HG03135 (cell line): ENCODE results near the gene NFKBIZ.

Experiments used
- ATAC-seq: cut with Tn5 transposase; IDR thresholded peaks from one replicate; pipeline ENCODE4 v1.9.1; 2021; ENCODE audit warnings: mild to moderate bottlenecking, moderate library complexity; ENCODE audit not compliant: unreplicated experiment

NFKBIZ gene

DNA sequence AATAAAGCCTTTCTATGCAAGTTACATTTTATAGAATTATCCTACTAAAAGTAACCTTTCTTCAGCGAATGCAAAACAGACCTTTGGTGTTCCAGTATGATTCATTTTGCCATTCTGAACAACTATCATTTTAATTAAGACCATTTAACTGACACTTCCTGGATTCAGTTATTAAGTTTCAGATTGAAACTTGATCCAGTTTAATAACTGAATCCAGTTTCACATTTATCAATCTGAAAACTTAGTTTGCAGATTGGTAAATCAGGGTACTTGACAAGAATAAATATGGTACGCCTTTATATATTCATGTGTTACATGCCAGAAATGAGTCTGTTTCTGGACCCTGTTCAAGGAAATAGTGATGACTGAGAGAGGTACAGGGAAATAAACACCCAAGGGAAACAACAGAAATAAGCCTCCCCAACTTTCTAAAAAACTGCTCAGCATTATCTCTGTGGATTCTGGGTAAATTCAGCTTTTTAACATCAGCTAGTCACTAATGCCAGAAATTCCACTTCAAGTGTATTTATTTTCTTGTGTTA is 23.3 kb upstream of the NFKBIZ start:
- ATAC-seq = no peak

- ATAC-seq = peak; percentile 87
Measured at GRCh38 chr3:101827211-101828174, 21.8 kb upstream of the NFKBIZ start.

GRCh38 chr3:101828276-101828675 is 21.0 kb upstream of the NFKBIZ start:
- ATAC-seq = no peak

GRCh38 chr3:101828691-101829436 is 20.4 kb upstream of the NFKBIZ start:
- peak; percentile 49 for ATAC-seq

- peak; percentile 3 for ATAC-seq
Measured at GRCh38 chr3:101829437-101829830, 19.9 kb upstream of the NFKBIZ start.

DNA sequence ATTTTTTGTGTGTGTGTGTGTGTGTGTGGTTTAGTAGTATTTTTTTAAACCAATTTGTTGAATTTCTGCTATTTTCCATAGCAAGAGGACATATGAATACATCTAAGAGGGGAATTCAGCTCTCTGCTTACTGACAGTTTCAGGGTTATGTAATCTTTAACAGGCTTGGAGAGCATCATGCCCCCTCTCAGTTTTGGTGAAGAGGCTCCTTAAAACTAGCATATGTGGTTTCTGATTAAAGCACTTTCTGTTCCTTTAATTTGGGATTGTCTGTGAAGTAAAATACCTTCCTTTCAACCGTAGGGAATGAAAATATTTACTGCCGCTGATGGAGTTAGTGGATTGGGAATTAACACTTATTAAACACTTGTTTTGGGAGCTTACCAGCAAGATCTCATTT is 19.4 kb upstream of the NFKBIZ start:
- no peak for ATAC-seq

- ATAC-seq = no peak
Measured at GRCh38 chr3:101833446-101833974, 15.8 kb upstream of the NFKBIZ start.

- no peak for ATAC-seq
Measured at GRCh38 chr3:101835676-101836075, 13.6 kb upstream of the NFKBIZ start.

GRCh38 chr3:101836160-101836559 is 13.2 kb upstream of the NFKBIZ start:
- no peak for ATAC-seq

- no peak for ATAC-seq
Measured at GRCh38 chr3:101836652-101837598, 12.4 kb upstream of the NFKBIZ start.

DNA sequence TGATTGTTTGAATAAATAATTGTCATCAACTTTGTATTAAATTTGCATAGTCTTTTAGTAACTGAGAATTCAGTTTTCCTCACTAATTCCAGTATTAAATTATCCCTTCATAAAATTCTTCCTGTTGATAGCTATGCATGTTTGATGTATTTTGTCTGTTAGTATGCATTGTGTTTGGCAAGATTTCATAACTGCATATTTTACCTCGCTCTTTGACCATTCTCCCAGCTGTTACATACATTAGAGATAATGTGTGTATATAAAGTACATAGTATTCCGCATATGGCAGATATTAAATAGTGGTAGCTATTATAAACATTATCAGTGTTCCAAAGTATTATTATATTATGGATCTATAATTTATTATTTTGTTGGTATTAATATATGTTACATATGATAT is 10.6 kb upstream of the NFKBIZ start:
- ATAC-seq = no peak

GRCh38 chr3:101840066-101840465 is 9.2 kb upstream of the NFKBIZ start:
- no peak for ATAC-seq

DNA sequence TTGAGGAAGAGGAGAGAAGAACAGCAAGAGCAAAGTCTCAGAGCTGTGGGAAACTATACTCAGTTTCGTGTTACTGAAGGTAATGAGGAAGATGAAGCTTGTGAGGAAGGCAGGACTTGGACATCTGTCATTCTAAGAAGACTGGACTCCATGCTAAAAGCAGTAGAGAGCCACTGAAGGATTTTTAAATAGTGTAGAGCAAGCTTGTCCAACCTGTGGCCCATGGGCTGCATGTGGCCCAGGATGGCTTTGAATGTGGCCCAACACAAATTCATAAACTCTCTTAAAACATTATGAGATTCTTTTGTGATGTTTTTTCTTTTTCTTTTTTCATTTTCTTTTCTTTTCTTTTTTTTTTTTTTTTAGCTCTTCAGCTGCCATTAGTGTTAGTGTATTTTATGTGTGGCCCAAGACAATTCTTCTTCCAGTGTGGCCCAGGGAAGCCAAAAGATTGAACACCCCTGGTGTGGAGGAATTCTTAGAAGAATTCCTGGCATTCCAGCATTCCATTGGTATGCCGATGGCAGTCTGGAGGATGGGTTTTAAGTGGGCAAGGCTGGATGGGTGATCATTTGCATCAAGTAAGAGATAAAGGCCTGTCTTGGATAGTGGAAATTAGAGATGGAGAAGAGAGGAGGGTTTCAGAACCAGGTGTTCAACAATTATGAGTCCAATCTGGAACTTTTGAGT is 6.9 kb upstream of the NFKBIZ start:
- no peak for ATAC-seq

DNA sequence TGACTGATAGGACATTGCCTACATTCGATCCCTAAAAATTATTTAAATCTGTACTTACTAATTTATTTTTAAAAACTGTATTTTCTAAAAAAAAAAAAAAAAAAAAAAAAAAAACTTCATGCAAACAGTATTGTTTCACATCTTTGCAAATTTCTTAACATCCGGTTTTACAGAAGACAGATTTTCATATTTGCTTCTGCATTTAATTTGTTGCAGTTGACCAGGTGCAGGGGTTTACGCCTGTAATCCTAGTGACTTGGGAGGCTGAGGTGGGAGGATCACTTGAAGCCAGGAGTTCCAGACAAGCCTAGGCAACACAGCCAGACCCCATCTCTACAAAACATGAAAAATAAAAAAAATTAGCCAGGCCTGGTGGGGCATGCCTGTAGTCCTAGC is 6.4 kb upstream of the NFKBIZ start:
- ATAC-seq = no peak

GRCh38 chr3:101845425-101845824 is 3.9 kb upstream of the NFKBIZ start:
- no peak for ATAC-seq

- no peak for ATAC-seq
Measured at GRCh38 chr3:101846709-101847108, 2.6 kb upstream of the NFKBIZ start.

- no peak for ATAC-seq
Measured at GRCh38 chr3:101847328-101847727, 2.0 kb upstream of the NFKBIZ start.

- no peak for ATAC-seq
Measured at GRCh38 chr3:101848326-101848725, 988 bp upstream of the NFKBIZ start.

- peak; percentile 28 for ATAC-seq
Measured at GRCh38 chr3:101849714-101850245, 466 bp downstream of the NFKBIZ start.
